ENCODE results near the gene UBR3.

- TF ChIP-seq, protein P1, sequence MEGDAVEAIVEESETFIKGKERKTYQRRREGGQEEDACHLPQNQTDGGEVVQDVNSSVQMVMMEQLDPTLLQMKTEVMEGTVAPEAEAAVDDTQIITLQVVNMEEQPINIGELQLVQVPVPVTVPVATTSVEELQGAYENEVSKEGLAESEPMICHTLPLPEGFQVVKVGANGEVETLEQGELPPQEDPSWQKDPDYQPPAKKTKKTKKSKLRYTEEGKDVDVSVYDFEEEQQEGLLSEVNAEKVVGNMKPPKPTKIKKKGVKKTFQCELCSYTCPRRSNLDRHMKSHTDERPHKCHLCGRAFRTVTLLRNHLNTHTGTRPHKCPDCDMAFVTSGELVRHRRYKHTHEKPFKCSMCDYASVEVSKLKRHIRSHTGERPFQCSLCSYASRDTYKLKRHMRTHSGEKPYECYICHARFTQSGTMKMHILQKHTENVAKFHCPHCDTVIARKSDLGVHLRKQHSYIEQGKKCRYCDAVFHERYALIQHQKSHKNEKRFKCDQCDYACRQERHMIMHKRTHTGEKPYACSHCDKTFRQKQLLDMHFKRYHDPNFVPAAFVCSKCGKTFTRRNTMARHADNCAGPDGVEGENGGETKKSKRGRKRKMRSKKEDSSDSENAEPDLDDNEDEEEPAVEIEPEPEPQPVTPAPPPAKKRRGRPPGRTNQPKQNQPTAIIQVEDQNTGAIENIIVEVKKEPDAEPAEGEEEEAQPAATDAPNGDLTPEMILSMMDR (IDR thresholded peaks at IDR 0.05) = no peak
- TF ChIP-seq EP300 (IDR thresholded peaks at IDR 0.05) (no peak), POLR2A (IDR thresholded peaks at IDR 0.05) (no peak)
Observed at GRCh38 chr2:169980643-169981042, 153.4 kb downstream of the UBR3 start.
